Keratinocyte (primary cell): Measurements from ENCODE around the gene ERBB3. TPM values are rescaled to one million over a fixed set of nuclear protein-coding genes. Genes with fewer than 3 reads are reported as not detected.

ENCODE experiments used
- DNase-seq: peaks from one replicate; pipeline ENCODE4 v3.0.0-alpha.2; 2011; ENCODE audit warnings: low read depth, missing footprints, low spot score
- FAIRE-seq: peaks from 2 replicates; lab custom pipeline; 2011; peaks lifted over from hg19 to GRCh38; lab: Jason Lieb, UNC
- H2AFZ ChIP-seq: 2 replicates; pipeline ENCODE4 v1.6.0; 2012; ENCODE audit warnings: low read length, control low read depth, inconsistent platforms; ENCODE audit not compliant: control insufficient read depth
- H3K27ac ChIP-seq: 2 replicates; pipeline ENCODE4 v1.5.1; 2011; ENCODE audit warnings: low read length; ENCODE audit not compliant: control insufficient read depth, insufficient read depth
- H3K27me3 ChIP-seq: 3 replicates; pipeline ENCODE4 v1.6.0; 2011; ENCODE audit warnings: low read length; ENCODE audit not compliant: control insufficient read depth, insufficient read depth; ENCODE audit errors: extremely low read depth
- H3K36me3 ChIP-seq, 2 experiments: 2 replicates in 1 of 2; 3 replicates in 1 of 2; pipeline ENCODE4 v1.5.1; 2011; ENCODE audit warnings: low read length in 2 of 2, mild to moderate bottlenecking in 1 of 2; ENCODE audit not compliant: control insufficient read depth in 2 of 2, insufficient read depth in 2 of 2; ENCODE audit errors: extremely low read depth in 1 of 2
- H3K4me1 ChIP-seq: 3 replicates; pipeline ENCODE4 v1.5.1; 2011; ENCODE audit warnings: low read length; ENCODE audit not compliant: control insufficient read depth, insufficient read depth; ENCODE audit errors: extremely low read depth
- H3K4me2 ChIP-seq: 3 replicates; pipeline ENCODE4 v1.6.0; 2011; ENCODE audit warnings: low read depth, low read length; ENCODE audit not compliant: control insufficient read depth, insufficient read depth; ENCODE audit errors: extremely low read depth
- H3K4me3 ChIP-seq, 3 experiments: fragments of 200-600 bp in 1 of 3; sonication (generic) in 1 of 3; 2 replicates in 2 of 3; 3 replicates in 1 of 3; pipeline ENCODE4 v1.5.1; 2011 to 2016; ENCODE audit warnings: low read length in 3 of 3, mild to moderate bottlenecking in 3 of 3, control low read depth in 2 of 3, inconsistent platforms in 1 of 3, low read depth in 1 of 3, mixed read lengths in 1 of 3, mixed run types in 1 of 3, moderate library complexity in 1 of 3; ENCODE audit not compliant: control insufficient read depth in 2 of 3, insufficient read depth in 2 of 3; ENCODE audit errors: extremely low read depth in 1 of 3
- H3K79me2 ChIP-seq: 2 replicates; pipeline ENCODE4 v1.6.0; 2012; ENCODE audit warnings: low read length; ENCODE audit not compliant: control insufficient read depth, insufficient read depth
- H3K9ac ChIP-seq: 3 replicates; pipeline ENCODE4 v1.6.0; 2011; ENCODE audit warnings: low read length; ENCODE audit not compliant: control insufficient read depth, insufficient read depth; ENCODE audit errors: extremely low read depth
- H3K9me1 ChIP-seq: 3 replicates; pipeline ENCODE4 v1.6.0; 2011; ENCODE audit warnings: low read length; ENCODE audit not compliant: control insufficient read depth, insufficient read depth; ENCODE audit errors: extremely low read depth
- H3K9me3 ChIP-seq: 2 replicates; pipeline ENCODE4 v1.5.1; 2012; ENCODE audit warnings: low read depth, low read length; ENCODE audit not compliant: control insufficient read depth
- H4K20me1 ChIP-seq: 3 replicates; pipeline ENCODE4 v1.6.0; 2011; ENCODE audit warnings: low read length; ENCODE audit not compliant: control insufficient read depth, insufficient read depth; ENCODE audit errors: extremely low read depth
- EZH2 ChIP-seq: IDR thresholded peaks from one replicate; pipeline ENCODE4 v1.6.1; 2012; ENCODE audit warnings: inconsistent platforms, mild to moderate bottlenecking, low read length, moderate library complexity
- dilution Hi-C: fragments of 300-500 bp; cut with MboI; formaldehyde crosslinking; loops from one replicate; pipeline ENCODE4 v1.7.0; 2020; ENCODE audit warnings: low sequenced_read_pairs; ENCODE audit not compliant: extremely low pct_ligation_motif_present
- polyA plus RNA-seq, 5 experiments: library from polyadenylated mRNA; depleted of rRNA in 3 of 5; stranded (reverse) in 3 of 5; stranded (forward) in 1 of 5; unstranded in 1 of 5; fragments of >200 nt; gene quantifications; 1 replicate in 1 of 5; 2 replicates in 3 of 5; 3 replicates in 1 of 5; pipeline versions ENCODE4 v1.2.1 to v1.2.3, GENCODE V29; 2011 to 2012; ENCODE audit warnings: missing spikeins in 2 of 5, low read depth in 1 of 5, low replicate concordance in 1 of 5
- TF ChIP-seq, protein P1 (sequence below), 3 experiments: IDR thresholded peaks in 1 of 3; conservative IDR thresholded peaks in 1 of 3; optimal IDR thresholded peaks in 1 of 3; 2 replicates in 2 of 3; 3 replicates in 1 of 3; pipeline versions ENCODE3 to v1.5.1; 2011; ENCODE audit warnings: low read length in 3 of 3, mild to moderate bottlenecking in 3 of 3, moderate library complexity in 2 of 3, control low read depth in 1 of 3, inconsistent platforms in 1 of 3; ENCODE audit not compliant: insufficient read depth in 2 of 3; ENCODE audit errors: extremely low read depth in 1 of 3

ERBB3 gene
- polyA plus RNA-seq, 1 donor (not counting 4 experiments of a cell fraction or from before 2014, with no cell fraction given), result 16.4 TPM

DNA sequence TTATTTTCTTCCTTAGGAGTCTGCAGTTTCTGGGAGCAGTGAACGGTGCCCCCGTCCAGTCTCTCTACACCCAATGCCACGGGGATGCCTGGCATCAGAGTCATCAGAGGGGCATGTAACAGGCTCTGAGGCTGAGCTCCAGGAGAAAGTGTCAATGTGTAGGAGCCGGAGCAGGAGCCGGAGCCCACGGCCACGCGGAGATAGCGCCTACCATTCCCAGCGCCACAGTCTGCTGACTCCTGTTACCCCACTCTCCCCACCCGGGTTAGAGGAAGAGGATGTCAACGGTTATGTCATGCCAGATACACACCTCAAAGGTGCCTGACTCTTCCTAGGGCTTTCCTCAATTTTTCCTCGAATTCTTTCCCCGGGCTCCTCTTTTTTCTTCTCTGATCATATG is 21.1 kb downstream of the ERBB3 start:
- peaks cover 5 to 14% of the 10 kb centered on the region in 2 experiments for H3K36me3 ChIP-seq
- no peaks in the 10 kb centered on the region for H3K27me3 ChIP-seq
- DNase-seq (no peak), FAIRE-seq (no peak)
- H4K20me1 ChIP-seq, result peaks cover under 1% of the 10 kb centered on the region
- no peaks in the 10 kb centered on the region for H3K9me3 ChIP-seq
- no peak overlapping the region for H3K4me2 ChIP-seq
- H3K27ac ChIP-seq, result no peak overlapping the region
- no peak overlapping the region for H3K9ac ChIP-seq
- H3K4me1 ChIP-seq, result peaks cover 14% of the 10 kb centered on the region
- dilution Hi-C loops, result no loop called here
- H3K79me2 ChIP-seq, result peaks cover 17% of the 10 kb centered on the region
- H2AFZ ChIP-seq, result no peak overlapping the region
- no peak for TF ChIP-seq EZH2
- TF ChIP-seq, protein P1, sequence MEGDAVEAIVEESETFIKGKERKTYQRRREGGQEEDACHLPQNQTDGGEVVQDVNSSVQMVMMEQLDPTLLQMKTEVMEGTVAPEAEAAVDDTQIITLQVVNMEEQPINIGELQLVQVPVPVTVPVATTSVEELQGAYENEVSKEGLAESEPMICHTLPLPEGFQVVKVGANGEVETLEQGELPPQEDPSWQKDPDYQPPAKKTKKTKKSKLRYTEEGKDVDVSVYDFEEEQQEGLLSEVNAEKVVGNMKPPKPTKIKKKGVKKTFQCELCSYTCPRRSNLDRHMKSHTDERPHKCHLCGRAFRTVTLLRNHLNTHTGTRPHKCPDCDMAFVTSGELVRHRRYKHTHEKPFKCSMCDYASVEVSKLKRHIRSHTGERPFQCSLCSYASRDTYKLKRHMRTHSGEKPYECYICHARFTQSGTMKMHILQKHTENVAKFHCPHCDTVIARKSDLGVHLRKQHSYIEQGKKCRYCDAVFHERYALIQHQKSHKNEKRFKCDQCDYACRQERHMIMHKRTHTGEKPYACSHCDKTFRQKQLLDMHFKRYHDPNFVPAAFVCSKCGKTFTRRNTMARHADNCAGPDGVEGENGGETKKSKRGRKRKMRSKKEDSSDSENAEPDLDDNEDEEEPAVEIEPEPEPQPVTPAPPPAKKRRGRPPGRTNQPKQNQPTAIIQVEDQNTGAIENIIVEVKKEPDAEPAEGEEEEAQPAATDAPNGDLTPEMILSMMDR (optimal IDR thresholded peaks at IDR 0.05 in 1 of 3, IDR thresholded peaks at IDR 0.05 in 1 of 3, conservative IDR thresholded peaks at IDR 0.05 in 1 of 3; ENCODE audit: extremely low read depth in 1 of 3, insufficient read depth in 2 of 3, low read length in 3 of 3), result no peak
- no peak overlapping the region for H3K4me3 ChIP-seq
- H3K9me1 ChIP-seq, result no peaks in the 10 kb centered on the region

DNA sequence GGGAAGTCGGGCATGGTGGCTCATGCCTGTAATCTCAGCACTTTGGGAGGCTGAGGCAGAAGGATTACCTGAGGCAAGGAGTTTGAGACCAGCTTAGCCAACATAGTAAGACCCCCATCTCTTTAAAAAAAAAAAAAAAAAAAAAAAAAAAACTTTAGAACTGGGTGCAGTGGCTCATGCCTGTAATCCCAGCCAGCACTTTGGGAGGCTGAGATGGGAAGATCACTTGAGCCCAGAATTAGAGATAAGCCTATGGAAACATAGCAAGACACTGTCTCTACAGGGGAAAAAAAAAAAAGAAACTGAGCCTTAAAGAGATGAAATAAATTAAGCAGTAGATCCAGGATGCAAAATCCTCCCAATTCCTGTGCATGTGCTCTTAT is 22.7 kb downstream of the ERBB3 start:
- H3K4me1 ChIP-seq, result peaks cover 21% of the 10 kb centered on the region
- no peak for FAIRE-seq
- H3K27me3 ChIP-seq, result no peaks in the 10 kb centered on the region
- dilution Hi-C loops, result no loop called here
- peaks cover 6% of the 10 kb centered on the region for H4K20me1 ChIP-seq
- H3K36me3 ChIP-seq, result peaks cover 12 to 15% of the 10 kb centered on the region in 2 experiments
- no peak overlapping the region for H3K27ac ChIP-seq
- no peak for TF ChIP-seq EZH2
- TF ChIP-seq, protein P1 (optimal IDR thresholded peaks at IDR 0.05 in 1 of 3, IDR thresholded peaks at IDR 0.05 in 1 of 3, conservative IDR thresholded peaks at IDR 0.05 in 1 of 3; ENCODE audit: extremely low read depth in 1 of 3, insufficient read depth in 2 of 3, low read length in 3 of 3), result no peak
- H3K9ac ChIP-seq, result no peak overlapping the region
- DNase-seq, result no peak
- H3K4me3 ChIP-seq, result no peak overlapping the region
- H3K4me2 ChIP-seq, result no peak overlapping the region
- H2AFZ ChIP-seq, result no peak overlapping the region
- no peaks in the 10 kb centered on the region for H3K9me1 ChIP-seq
- no peaks in the 10 kb centered on the region for H3K9me3 ChIP-seq
- H3K79me2 ChIP-seq, result peaks cover 33% of the 10 kb centered on the region
